Fibroblast of skin of right quadriceps (primary cell): ENCODE data around the gene SYNJ2.
A peak's percentile ranks its signal among the peaks of the same experiment; 100 is the strongest.
"Not testable (repeated sequence)": the region's sequence is repeated elsewhere in the genome, so short reads cannot be mapped to it uniquely, and the experiment has no call there.

Experiments
- DNase-seq: peaks from one replicate; pipeline ENCODE4 v3.0.0-alpha.2; 2013

The SYNJ2 gene, protein sequence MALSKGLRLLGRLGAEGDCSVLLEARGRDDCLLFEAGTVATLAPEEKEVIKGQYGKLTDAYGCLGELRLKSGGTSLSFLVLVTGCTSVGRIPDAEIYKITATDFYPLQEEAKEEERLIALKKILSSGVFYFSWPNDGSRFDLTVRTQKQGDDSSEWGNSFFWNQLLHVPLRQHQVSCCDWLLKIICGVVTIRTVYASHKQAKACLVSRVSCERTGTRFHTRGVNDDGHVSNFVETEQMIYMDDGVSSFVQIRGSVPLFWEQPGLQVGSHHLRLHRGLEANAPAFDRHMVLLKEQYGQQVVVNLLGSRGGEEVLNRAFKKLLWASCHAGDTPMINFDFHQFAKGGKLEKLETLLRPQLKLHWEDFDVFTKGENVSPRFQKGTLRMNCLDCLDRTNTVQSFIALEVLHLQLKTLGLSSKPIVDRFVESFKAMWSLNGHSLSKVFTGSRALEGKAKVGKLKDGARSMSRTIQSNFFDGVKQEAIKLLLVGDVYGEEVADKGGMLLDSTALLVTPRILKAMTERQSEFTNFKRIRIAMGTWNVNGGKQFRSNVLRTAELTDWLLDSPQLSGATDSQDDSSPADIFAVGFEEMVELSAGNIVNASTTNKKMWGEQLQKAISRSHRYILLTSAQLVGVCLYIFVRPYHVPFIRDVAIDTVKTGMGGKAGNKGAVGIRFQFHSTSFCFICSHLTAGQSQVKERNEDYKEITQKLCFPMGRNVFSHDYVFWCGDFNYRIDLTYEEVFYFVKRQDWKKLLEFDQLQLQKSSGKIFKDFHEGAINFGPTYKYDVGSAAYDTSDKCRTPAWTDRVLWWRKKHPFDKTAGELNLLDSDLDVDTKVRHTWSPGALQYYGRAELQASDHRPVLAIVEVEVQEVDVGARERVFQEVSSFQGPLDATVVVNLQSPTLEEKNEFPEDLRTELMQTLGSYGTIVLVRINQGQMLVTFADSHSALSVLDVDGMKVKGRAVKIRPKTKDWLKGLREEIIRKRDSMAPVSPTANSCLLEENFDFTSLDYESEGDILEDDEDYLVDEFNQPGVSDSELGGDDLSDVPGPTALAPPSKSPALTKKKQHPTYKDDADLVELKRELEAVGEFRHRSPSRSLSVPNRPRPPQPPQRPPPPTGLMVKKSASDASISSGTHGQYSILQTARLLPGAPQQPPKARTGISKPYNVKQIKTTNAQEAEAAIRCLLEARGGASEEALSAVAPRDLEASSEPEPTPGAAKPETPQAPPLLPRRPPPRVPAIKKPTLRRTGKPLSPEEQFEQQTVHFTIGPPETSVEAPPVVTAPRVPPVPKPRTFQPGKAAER (N-terminal part only)

DNA sequence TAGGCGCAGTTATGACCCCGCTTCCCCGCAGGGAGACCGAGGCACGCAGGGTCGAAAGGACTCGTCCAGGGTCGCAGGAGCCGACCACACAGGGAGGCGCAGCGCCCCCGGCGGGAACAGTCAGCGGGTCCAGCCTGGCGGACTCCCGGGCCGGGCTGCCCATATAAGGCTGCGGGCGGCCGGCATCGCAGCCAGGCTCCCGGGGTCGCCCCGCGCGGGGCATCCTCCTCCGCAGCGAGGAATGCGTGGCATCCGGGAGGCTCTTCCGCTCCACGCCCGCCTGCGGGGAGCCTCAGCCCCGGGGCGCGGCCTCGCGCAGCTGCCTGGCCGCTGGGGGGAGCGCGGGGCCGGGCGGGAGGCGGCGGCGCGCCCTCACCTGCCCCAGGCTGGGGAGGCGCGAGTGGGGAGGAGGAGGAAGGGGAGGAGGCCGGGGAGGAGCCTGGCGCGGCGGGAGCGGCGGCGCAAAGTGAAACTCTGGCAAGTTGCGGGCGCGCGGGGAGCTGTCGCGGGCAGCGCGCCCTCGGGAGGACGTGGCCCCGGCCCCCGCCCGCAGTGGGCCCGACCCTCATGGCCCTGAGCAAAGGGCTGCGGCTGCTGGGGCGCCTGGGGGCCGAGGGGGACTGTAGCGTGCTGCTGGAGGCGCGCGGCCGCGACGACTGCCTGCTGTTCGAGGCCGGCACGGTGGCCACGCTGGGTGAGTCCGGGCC lies at the start of gene SYNJ2:
TSS of gene SYNJ2 (plus strand) at position 469 of the 707 bp plus-strand sequence. CDS start at position 568, 99 bp downstream.
- peak; percentile 79 for DNase-seq

DNA sequence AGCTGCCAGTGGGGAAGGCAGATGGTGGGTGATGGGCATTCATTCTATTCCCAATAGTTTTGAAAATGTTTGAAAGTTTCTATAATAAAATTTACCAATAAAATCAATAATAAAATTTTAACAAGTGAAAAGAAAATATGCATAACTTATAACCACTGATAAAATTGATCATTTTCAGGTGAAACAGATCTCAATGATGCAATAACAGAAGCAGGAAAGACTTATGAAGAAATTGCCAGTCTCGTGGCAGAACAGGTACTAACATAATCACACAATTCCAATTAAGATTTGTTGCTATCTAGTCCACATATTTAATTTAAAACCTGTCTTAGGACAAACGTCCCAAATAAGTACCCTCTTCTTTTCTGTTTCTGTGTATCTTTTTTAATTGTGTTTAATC lies 45.9 kb upstream of the SYNJ2 start:
- no peak for DNase-seq

DNA sequence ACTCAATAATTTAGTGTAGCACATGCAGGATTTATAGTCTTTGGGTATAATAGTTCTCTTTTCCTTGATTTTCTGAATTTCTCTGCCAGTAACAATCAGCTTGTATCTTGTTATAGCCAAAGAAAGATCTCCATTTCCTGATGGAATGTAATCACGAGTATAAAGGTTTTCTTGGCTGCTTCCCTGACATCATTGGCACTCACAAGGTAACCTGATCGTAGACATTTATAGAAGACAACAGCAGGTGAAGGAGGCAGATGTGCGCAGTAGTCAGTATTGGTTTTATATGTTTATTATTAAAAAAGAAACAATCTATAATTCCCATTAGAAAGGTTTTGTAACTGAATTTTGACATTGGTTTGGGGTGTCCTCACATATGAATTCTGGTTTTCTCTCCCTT lies 44.3 kb upstream of the SYNJ2 start:
- DNase-seq = no peak

DNA sequence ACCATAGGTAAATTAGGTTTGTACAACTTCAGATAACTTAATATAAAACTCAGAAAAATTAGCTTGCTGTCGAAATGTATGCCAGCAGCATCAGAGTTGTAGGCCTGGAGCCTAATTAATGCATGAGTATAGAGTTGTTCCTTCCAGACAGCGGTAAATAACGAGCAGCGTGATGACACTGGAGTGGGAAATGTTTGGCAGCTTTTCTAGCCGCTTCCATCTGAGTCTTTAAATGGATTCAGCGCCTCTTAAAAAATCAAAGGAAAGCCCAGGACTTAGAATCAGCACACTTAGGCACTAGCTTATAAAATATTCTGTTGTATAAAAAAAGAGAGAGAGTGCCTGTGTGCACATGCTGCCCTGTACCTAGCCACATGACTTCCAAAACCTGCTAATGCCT lies 43.7 kb upstream of the SYNJ2 start:
- no peak for DNase-seq

DNA sequence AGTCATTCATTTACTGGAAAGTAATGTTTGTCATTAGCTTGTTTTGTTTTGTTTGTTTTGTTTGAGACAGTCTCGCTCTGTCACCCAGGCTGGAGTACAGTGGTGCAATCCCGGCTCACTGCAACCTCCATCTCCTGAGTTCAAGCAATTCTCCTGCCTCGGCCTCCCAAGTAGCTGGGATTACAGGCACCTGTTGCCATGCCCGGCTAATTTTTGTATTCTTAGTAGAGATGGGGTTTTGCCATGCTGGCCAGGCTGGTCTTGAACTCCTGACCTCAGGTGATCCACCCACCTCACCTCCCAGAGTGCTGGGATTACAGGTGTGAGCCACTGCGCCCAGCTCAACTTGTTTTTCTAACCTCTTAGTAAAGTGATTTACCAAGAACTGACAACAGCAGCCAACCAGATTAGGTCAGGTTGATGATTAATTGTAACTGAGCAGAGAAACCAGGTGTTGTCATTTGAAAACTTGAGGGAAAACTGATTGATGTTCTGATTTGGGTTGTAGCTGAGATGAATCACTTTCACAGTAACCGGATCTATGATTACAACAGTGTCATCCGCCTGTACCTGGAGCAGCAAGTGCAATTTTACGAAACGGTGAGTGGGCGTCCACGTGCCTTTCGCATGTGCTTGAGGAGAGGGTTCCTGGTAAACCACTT lies 41.2 kb upstream of the SYNJ2 start:
- DNase-seq = not testable (repeated sequence)

DNA sequence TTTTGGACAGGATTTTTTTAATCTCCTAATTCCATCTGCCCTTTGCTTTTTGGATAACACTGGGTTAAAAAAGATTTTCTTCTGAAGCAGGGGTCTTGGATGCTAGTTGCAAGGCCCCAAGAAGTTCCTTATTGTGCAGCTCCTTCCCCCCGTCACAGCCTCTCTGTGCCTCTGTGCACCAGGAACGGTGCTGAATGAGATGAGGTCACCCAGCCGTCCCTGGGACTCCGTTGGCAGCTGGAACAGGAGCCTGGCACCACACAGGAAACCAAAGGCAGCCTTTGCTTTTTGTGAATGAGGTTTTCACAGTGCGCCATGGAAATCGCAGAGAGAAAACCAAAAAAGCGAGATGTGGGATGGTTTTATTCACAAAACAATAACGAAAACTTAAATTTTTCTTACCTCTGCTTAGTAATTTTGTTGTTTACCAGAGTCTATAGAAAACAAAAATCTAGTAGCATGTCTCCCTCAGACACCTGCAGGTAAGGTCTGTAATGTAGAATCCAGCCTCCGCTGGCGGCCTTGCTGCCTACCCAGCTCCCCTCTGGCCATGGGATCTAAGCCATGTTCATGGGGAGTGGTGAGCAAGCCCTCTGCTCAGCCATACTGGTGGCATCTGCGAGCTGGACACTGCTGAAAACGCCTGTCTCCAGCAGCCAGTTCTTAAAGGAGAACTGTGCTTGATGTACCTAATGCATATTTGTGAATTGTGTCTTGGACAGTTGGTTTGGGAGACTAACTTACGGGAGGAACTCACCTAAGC lies 40.4 kb upstream of the SYNJ2 start:
- DNase-seq = no peak

DNA sequence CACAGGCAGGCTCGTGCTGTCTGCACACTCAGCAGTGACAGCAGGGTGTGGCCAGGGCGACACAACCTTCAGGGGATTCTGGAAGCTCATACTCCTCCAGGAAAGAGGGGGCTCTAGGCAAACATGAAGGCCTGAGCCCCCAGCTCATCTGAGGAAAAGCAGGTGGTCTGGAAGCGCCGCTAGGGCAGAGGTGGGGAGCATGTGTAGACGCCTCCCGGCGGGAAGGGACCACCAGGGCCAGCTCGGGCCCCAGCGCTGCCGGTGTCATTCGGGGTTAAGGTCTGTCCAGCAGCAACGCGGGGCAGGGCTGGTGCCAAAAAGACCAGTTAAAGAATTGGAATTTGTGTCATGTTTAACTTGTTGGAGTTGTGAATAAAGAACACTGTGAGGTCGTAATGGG lies 39.3 kb upstream of the SYNJ2 start:
- DNase-seq = no peak

DNA sequence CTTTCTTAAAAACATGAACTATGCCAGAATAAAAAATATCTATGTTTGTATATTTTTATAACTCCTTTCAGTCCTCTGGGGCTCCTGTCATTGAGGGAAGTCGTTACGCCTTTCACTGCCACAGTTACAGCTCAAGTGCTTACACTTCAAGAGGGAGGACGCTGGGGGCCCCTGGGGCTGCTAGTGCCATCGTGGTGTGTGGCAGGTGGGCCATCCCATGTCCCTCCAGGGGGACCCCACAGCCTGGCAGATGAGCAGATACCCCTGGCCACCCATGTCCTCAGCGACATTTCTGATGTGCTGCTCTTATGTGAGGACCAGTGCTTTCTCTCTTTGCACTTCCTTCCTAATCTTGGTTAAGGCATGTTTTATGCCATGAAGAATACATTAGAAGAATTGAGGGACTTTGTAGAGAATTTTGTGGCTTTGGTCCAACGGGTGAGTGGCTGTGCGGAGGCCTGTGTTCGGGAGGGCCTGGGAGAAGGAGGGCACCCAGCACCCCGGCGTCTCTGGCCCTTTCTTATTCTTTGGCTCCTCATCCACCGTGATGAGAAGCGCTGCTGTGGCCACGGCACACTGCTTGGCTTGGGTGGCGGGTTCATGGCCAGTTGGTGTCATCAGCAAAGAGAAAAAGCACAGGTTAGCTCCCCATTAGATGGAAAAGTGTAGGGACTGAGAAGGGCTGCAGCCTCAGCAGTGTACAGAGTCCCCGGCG lies 38.3 kb upstream of the SYNJ2 start:
- DNase-seq = no peak

DNA sequence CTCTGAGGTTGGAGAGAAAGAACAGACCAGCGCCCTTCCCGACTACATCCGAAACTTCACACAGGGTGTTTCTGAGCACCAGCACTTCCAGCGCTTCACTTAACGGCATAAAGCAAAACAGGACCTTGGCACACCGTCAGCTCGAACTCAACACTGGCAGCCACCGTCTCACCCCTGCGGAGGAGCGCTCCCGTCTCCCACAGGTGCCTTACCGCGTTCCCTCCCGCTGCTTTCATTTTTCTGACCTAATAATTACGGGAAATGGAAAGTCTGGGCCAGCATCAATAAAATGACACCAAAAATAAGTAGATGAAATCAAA lies 37.7 kb upstream of the SYNJ2 start:
- no peak for DNase-seq

DNA sequence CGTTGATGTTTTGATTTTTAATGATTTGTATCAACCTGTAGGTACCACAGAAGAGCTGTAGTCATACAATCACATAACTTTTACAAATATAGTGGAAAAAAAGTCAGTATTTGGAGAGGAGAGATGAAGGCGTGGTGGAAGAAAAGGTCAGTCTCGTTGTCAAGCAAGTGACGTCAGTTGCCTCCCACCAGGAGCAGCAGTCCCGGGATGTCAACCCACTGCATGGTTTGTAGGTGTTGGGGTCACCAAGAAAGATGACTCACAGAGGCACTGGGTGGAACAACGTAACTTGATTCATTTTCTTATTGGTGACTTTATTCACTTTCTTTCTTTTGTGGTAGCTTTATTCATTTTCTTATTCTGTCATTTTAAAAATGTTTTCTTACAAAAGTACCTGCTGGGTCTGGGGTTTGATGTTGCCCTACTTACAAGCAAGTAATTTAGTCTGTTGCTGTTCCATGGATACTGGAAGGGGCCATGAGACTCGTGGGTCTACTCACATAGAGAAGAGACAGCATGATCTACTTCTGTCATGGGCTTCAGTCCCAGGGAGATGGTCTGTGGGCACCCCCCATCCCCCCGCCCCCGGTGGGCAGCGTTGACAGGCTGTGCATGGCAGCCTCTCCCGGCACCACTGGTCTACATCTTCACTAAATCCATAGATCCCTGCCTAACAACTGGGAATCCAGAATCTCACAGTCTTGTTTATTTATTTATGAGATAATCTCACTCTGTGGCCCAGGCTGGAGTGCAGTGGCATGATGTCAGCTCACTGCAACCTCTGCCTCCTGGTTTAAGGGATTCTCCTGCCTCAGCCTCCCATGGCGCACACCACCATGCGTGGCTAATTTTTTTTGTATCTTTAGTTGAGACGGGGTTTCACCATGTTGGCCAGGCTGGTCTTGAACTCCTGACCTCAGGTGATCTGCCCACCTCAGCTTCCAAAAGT lies 36.4 kb upstream of the SYNJ2 start:
- DNase-seq = no peak

DNA sequence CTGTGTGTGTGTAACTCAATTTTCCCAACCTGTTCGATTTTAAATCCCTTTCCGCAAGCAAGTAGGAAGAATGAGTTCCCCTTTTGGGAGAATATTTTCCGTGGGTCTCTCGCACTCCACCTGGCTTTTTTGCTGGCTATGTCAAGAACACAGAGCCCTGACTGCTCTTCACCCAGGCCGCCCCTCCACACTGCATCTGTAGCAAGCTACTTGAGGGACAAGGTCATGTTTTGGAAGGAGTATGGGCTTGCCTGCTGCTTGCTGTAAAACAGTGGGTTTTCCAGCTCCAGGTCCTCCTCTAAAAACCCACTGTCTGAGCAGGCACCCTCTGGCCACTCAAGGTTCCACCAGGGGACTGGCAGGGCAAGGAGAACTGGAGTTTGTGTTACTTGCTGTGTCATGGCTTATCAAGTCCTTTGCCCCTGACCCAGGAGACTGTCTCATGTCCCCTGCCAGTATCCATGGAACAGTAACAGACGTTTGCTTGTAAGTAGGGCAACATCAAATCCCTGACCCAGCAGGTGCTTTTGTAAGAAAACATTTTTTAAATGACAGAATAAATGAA lies 35.5 kb upstream of the SYNJ2 start:
- DNase-seq = no peak

DNA sequence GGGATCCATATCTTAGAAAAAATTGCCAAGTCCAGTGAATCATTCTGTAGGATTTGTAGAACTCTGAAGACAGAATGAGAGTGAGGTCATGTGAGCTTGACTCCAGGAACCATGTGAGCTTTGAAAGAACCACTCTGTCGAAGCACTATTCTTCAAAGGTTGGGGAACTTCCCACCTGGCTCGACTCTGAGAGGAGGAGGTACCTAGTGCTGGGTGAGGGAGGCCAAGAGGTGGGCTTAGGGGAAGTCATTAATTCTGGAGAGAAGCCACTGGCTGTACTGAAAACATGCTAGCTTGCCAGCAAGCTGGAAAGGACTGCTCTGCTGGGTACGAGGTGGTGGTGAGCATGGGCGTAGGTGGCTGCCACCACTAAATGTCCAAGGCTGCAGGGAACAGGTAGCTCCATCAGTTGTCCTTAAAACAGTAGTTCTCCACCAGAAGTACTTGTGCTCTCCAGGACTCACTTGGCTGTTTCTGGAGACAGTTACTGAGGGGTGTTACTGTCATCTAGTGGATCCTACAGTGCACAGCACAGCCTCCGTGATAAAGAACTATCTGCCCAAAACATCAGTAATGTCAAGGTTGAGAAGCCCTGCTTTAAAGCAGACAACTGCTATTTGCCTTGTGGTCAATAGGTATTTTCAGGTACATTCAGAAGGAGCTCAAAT lies 34.7 kb upstream of the SYNJ2 start:
- peak; percentile 20 for DNase-seq

DNA sequence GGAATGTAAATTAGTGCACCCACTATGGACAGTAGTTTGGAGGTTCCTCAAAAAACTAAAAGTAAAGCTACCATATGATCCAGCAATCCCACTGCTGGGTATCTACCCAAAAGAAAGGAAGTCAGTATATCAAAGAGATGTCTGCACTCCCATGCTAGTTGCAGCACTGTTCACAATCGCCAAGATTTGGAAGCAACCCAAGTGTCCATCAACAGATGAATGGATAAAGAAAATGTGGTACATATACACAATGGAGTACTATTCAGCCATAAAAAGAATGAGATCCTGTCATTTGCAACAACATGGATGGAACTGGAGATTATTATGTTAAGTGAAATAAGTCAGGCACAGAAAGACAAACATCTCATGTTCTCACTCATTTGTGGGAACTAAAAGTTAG lies 30.8 kb upstream of the SYNJ2 start:
- not testable (repeated sequence) for DNase-seq

DNA sequence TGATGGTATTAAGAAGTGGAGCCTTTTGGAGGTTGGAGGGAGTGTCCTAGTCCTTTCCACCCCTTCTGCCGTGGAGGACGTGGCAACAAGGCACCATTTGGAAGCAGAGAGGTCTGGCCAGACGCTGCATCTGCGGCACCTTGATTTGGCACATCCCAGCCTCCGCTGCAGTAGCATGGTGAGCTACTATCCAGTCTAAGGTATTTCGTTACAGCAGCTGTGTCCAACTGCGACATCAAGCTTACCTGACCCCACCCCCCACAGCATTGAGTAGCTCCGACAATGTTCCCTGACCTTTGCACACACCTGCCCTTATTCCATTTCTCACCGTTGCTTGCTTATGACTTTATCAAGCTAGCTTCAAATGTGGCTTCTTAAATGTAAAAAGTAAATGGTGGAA lies 29.8 kb upstream of the SYNJ2 start:
- no peak for DNase-seq

DNA sequence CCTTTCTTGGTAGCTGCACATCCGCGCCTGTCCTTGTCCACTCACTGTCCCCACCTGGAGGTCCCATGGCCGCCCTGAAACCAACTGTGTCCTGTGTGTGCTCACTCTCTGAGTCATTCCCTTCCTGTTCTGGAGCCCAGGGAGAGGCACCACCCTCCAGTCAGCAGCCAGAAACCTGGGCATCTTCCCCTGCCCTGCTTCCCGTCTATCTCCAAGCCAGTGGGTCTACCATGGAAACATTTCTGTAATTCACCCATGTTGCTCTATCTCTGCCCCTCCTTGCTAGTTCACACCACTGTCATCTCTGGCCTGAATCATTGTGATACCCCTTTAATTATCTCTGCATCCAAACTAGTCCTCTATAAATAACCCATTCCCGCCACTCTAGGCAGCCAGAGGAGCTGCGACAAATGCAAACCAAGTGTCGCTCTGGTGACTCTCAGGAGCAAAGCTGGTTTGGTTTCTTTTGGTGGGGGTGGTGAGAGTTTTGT lies 28.8 kb upstream of the SYNJ2 start:
- no peak for DNase-seq

DNA sequence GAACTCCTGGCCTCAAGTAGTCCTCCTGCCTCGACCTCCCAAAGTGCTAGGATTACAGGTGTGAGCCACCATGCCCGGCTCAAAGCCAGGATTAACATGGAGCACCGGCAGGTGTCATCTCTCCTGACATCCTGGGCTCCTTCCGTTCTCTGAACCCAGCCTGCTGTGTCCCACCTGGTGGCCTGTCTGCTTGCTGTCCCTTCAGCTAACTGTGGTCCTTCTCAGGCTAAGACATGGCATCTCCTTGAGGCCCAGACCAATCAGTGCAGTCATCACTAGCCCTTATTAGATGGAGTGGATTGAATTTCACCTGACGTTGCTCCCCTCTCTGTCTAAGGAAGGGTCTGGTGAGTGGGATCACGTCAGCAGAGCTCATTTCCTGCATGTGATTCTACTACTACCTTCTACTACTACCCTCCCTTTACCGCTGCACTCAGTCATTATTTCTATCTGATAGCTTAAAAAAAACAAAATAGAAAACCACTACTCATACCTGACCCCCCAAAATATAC lies 28.0 kb upstream of the SYNJ2 start:
- DNase-seq = no peak

DNA sequence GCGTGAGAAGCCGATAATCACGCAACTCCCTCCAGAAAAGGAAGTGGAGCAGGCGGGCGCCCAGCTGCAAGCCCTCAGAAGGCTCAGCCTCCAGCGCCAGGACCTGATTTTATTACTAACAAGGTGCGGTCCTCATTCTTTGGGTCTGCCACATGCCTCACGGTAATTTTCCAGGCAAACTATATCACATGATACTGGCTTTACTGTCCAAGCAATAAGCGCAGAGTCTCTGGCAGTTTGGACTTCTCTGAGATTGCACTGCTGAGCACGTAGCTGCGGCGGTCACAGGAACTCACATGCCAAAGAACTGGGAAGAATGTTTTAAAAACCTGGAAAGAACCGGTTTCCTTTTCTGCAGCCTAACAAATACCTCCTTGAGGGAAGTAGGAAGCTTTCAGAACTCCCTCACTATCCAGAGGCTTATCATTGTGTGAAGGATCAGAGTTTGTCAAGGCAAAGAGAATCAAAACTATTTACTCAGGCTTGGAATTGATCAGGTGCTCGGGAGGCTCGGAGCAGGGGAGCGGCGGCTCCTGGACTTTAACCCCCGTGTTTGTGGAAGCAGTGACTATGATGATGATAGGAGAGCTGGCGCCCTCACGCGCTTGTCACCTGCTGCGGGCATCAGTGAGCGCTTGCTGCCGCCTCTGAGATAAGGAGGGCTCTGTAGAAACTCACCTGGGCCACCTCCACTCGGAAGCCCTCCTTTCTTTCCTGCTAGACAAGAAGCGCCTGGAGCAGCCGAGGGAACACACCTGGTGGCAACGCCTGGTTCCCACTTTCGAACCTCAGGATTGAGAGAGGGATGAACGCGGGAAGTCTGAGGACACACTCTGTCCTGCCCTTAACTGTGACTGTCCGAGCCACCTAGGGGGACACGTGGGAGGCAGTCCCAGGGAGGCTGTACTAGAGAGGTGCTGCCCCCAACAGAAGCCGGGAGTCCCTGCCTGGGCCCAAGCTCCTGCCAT lies 27.2 kb upstream of the SYNJ2 start:
- peak; percentile 23 for DNase-seq
